SK-N-SH treated with all-trans-retinoic acid at 6 μM for 48 hours (cell line): ENCODE data around the gene CEP57L1.

Source experiments
- ARNTL ChIP-seq: fragments of 450-650 bp; formaldehyde crosslinking; IDR thresholded peaks from 2 replicates; pipeline ENCODE4 v1.5.0; 2020; ENCODE audit warnings: low read depth, mild to moderate bottlenecking, moderate library complexity, borderline replicate concordance
- CSDC2 ChIP-seq: fragments of 250-450 bp; sonication (Bioruptor Pico); IDR thresholded peaks from 2 replicates; pipeline ENCODE4 v1.5.0; 2020; ENCODE audit warnings: mild to moderate bottlenecking, moderate library complexity
- OSR1 ChIP-seq: fragments of 250-450 bp; sonication (Bioruptor Pico); IDR thresholded peaks from 2 replicates; pipeline ENCODE4 v1.8.0; 2022; ENCODE audit warnings: moderate library complexity, mild to moderate bottlenecking, inconsistent platforms
- TCF4 ChIP-seq: fragments of 250-450 bp; sonication (Bioruptor Pico); IDR thresholded peaks from 2 replicates; pipeline ENCODE4 v1.8.0; 2021; ENCODE audit warnings: mild to moderate bottlenecking, moderate library complexity, borderline replicate concordance
- TOX ChIP-seq: fragments of 250-450 bp; sonication (Bioruptor Pico); IDR thresholded peaks from 2 replicates; pipeline ENCODE4 v1.8.0; 2021; ENCODE audit warnings: mild to moderate bottlenecking, moderate library complexity, borderline replicate concordance
- ZFP3 ChIP-seq: fragments of 250-450 bp; sonication (Bioruptor Pico); IDR thresholded peaks from 2 replicates; pipeline ENCODE4 v1.5.0; 2020; ENCODE audit warnings: mild to moderate bottlenecking, moderate library complexity
- ZNF70 ChIP-seq: fragments of 450-650 bp; formaldehyde crosslinking; IDR thresholded peaks from 2 replicates; pipeline ENCODE4 v1.5.0; 2020; ENCODE audit warnings: mild to moderate bottlenecking, moderate library complexity
- ZNF8 ChIP-seq: fragments of 450-650 bp; formaldehyde crosslinking; IDR thresholded peaks from 2 replicates; pipeline ENCODE4 v1.5.0; 2020; ENCODE audit warnings: mild to moderate bottlenecking, moderate library complexity
- TF ChIP-seq, protein P1 (sequence below): fragments of 250-450 bp; sonication (Bioruptor Pico); IDR thresholded peaks from 2 replicates; pipeline ENCODE4 v1.8.0; 2020; ENCODE audit warnings: mild to moderate bottlenecking, moderate library complexity, borderline replicate concordance
- TF ChIP-seq, protein P2 (sequence below): fragments of 250-450 bp; sonication (Bioruptor Pico); IDR thresholded peaks from 2 replicates; pipeline ENCODE4 v1.8.0; 2021; ENCODE audit warnings: low read depth, mild to moderate bottlenecking, moderate library complexity, borderline replicate concordance
- TF ChIP-seq, protein P3 (sequence below): fragments of 250-450 bp; sonication (Bioruptor Pico); IDR thresholded peaks from 2 replicates; pipeline ENCODE4 v1.5.0; 2020; ENCODE audit warnings: mild to moderate bottlenecking, moderate library complexity

DNA sequence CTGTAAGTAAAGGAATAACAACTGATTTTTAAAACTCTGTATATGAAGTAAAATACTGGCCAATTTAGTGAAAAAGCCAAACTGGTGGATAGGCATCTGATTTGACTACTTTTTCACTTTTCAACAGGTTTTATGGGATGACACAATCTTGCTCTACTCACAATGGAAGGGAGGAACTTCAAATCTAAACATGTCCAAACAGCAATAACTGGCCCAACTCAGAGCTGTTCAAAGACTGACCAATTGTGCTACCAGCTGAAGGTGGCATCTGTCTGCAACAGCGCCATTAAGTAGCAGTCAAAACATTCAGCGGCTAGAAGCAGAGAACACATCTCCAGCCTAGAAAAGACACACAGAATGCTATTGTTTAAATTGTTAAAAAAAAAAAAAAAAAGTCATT is 45.3 kb upstream of the CEP57L1 start:
- TF ChIP-seq ZNF70 (CRISPR knock-in tag): no peak
- TF ChIP-seq, protein P1, sequence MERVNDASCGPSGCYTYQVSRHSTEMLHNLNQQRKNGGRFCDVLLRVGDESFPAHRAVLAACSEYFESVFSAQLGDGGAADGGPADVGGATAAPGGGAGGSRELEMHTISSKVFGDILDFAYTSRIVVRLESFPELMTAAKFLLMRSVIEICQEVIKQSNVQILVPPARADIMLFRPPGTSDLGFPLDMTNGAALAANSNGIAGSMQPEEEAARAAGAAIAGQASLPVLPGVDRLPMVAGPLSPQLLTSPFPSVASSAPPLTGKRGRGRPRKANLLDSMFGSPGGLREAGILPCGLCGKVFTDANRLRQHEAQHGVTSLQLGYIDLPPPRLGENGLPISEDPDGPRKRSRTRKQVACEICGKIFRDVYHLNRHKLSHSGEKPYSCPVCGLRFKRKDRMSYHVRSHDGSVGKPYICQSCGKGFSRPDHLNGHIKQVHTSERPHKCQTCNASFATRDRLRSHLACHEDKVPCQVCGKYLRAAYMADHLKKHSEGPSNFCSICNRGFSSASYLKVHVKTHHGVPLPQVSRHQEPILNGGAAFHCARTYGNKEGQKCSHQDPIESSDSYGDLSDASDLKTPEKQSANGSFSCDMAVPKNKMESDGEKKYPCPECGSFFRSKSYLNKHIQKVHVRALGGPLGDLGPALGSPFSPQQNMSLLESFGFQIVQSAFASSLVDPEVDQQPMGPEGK (CRISPR knock-in tag): no peak
- no peak for TF ChIP-seq CSDC2
- TF ChIP-seq ZFP3 (CRISPR knock-in tag): no peak
- TF ChIP-seq, protein P2, sequence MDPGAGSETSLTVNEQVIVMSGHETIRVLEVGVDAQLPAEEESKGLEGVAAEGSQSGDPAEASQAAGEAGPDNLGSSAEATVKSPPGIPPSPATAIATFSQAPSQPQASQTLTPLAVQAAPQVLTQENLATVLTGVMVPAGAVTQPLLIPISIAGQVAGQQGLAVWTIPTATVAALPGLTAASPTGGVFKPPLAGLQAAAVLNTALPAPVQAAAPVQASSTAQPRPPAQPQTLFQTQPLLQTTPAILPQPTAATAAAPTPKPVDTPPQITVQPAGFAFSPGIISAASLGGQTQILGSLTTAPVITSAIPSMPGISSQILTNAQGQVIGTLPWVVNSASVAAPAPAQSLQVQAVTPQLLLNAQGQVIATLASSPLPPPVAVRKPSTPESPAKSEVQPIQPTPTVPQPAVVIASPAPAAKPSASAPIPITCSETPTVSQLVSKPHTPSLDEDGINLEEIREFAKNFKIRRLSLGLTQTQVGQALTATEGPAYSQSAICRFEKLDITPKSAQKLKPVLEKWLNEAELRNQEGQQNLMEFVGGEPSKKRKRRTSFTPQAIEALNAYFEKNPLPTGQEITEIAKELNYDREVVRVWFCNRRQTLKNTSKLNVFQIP (CRISPR knock-in tag): no peak
- no peak for TF ChIP-seq TCF4 (CRISPR knock-in tag)
- no peak for TF ChIP-seq ZNF8 (CRISPR knock-in tag)
- TF ChIP-seq, protein P3, sequence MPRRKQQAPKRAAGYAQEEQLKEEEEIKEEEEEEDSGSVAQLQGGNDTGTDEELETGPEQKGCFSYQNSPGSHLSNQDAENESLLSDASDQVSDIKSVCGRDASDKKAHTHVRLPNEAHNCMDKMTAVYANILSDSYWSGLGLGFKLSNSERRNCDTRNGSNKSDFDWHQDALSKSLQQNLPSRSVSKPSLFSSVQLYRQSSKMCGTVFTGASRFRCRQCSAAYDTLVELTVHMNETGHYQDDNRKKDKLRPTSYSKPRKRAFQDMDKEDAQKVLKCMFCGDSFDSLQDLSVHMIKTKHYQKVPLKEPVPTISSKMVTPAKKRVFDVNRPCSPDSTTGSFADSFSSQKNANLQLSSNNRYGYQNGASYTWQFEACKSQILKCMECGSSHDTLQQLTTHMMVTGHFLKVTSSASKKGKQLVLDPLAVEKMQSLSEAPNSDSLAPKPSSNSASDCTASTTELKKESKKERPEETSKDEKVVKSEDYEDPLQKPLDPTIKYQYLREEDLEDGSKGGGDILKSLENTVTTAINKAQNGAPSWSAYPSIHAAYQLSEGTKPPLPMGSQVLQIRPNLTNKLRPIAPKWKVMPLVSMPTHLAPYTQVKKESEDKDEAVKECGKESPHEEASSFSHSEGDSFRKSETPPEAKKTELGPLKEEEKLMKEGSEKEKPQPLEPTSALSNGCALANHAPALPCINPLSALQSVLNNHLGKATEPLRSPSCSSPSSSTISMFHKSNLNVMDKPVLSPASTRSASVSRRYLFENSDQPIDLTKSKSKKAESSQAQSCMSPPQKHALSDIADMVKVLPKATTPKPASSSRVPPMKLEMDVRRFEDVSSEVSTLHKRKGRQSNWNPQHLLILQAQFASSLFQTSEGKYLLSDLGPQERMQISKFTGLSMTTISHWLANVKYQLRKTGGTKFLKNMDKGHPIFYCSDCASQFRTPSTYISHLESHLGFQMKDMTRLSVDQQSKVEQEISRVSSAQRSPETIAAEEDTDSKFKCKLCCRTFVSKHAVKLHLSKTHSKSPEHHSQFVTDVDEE (CRISPR knock-in tag): no peak
- TF ChIP-seq TOX (CRISPR knock-in tag): no peak
- no peak for TF ChIP-seq ARNTL (CRISPR knock-in tag)
- no peak for TF ChIP-seq OSR1 (CRISPR knock-in tag)
